ENCODE data around the gene CNKSR3.

CNKSR3 gene

DNA sequence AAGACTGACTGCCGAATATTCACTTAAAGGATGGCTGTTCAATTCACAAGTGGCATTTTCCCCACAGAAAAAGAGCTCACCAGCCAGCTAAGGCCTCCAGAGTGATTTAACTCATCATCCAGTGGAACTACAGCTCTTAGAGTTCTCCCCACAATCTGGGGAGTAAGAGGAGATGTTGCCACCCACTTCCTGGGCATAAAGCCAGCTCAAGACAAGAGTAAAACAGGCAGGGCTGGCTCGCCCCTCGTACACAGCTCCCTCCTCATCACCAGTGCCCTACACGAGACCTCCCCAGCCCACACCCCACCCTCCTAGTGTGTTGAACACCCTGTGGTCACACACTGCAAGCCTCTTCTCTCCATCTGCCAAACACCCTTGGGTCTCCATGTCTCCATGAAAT is 106.7 kb downstream of the CNKSR3 start (continued):
- TF ChIP-seq, protein P1, sequence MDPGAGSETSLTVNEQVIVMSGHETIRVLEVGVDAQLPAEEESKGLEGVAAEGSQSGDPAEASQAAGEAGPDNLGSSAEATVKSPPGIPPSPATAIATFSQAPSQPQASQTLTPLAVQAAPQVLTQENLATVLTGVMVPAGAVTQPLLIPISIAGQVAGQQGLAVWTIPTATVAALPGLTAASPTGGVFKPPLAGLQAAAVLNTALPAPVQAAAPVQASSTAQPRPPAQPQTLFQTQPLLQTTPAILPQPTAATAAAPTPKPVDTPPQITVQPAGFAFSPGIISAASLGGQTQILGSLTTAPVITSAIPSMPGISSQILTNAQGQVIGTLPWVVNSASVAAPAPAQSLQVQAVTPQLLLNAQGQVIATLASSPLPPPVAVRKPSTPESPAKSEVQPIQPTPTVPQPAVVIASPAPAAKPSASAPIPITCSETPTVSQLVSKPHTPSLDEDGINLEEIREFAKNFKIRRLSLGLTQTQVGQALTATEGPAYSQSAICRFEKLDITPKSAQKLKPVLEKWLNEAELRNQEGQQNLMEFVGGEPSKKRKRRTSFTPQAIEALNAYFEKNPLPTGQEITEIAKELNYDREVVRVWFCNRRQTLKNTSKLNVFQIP (CRISPR knock-in tag; IDR thresholded peaks at IDR 0.05; ENCODE audit: borderline replicate concordance, low read depth), result no peak
- TF ChIP-seq GLIS3 (CRISPR knock-in tag; IDR thresholded peaks at IDR 0.05), result no peak

GRCh38 chr6:154402081-154402780 is 108.3 kb downstream of the CNKSR3 start:
- no peak for ATAC-seq
- TF ChIP-seq ESRRG (CRISPR knock-in tag; IDR thresholded peaks at IDR 0.05) (no peak), ZNF70 (CRISPR knock-in tag; IDR thresholded peaks at IDR 0.05) (no peak), TCF4 (CRISPR knock-in tag; IDR thresholded peaks at IDR 0.05; ENCODE audit: borderline replicate concordance) (no peak), BACH2 (CRISPR knock-in tag; IDR thresholded peaks at IDR 0.05; ENCODE audit: borderline replicate concordance) (no peak), ZNF565 (CRISPR knock-in tag; conservative IDR thresholded peaks at IDR 0.05; ENCODE audit: low read depth) (no peak), OSR1 (CRISPR knock-in tag; IDR thresholded peaks at IDR 0.05) (no peak), SNAI2 (CRISPR knock-in tag; IDR thresholded peaks at IDR 0.05) (no peak), ZC3H10 (CRISPR knock-in tag; IDR thresholded peaks at IDR 0.05) (no peak)
- TF ChIP-seq, protein P2, sequence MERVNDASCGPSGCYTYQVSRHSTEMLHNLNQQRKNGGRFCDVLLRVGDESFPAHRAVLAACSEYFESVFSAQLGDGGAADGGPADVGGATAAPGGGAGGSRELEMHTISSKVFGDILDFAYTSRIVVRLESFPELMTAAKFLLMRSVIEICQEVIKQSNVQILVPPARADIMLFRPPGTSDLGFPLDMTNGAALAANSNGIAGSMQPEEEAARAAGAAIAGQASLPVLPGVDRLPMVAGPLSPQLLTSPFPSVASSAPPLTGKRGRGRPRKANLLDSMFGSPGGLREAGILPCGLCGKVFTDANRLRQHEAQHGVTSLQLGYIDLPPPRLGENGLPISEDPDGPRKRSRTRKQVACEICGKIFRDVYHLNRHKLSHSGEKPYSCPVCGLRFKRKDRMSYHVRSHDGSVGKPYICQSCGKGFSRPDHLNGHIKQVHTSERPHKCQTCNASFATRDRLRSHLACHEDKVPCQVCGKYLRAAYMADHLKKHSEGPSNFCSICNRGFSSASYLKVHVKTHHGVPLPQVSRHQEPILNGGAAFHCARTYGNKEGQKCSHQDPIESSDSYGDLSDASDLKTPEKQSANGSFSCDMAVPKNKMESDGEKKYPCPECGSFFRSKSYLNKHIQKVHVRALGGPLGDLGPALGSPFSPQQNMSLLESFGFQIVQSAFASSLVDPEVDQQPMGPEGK (CRISPR knock-in tag; IDR thresholded peaks at IDR 0.05; ENCODE audit: borderline replicate concordance), result no peak
- TF ChIP-seq, protein P3, sequence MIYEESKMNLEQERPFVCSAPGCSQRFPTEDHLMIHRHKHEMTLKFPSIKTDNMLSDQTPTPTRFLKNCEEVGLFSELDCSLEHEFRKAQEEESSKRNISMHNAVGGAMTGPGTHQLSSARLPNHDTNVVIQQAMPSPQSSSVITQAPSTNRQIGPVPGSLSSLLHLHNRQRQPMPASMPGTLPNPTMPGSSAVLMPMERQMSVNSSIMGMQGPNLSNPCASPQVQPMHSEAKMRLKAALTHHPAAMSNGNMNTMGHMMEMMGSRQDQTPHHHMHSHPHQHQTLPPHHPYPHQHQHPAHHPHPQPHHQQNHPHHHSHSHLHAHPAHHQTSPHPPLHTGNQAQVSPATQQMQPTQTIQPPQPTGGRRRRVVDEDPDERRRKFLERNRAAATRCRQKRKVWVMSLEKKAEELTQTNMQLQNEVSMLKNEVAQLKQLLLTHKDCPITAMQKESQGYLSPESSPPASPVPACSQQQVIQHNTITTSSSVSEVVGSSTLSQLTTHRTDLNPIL (CRISPR knock-in tag; IDR thresholded peaks at IDR 0.05; ENCODE audit: low read depth), result no peak

- no peak for TF ChIP-seq ZNF8 (CRISPR knock-in tag; IDR thresholded peaks at IDR 0.05)
- no peak for TF ChIP-seq ARNTL (CRISPR knock-in tag; IDR thresholded peaks at IDR 0.05; ENCODE audit: borderline replicate concordance, low read depth)
- TF ChIP-seq OSR1 (CRISPR knock-in tag; IDR thresholded peaks at IDR 0.05), result 0 out of 2 replicates have a peak, but pooled peaks have one; percentile 52
- peak; percentile 51; the same call in 2 of the 3 replicates for ATAC-seq
These were observed 111.4 kb downstream of the CNKSR3 start for GRCh38 chr6:154399097-154399496.

GRCh38 chr6:154397491-154398195 is 112.8 kb downstream of the CNKSR3 start:
- no peak for TF ChIP-seq ZFP30 (CRISPR knock-in tag; IDR thresholded peaks at IDR 0.05)
- TF ChIP-seq, protein P2 (CRISPR knock-in tag; IDR thresholded peaks at IDR 0.05; ENCODE audit: borderline replicate concordance), result no peak
- no peak for TF ChIP-seq CSRNP3 (CRISPR knock-in tag; IDR thresholded peaks at IDR 0.05)
- TF ChIP-seq, protein P3 (CRISPR knock-in tag; IDR thresholded peaks at IDR 0.05; ENCODE audit: low read depth), result no peak
- ATAC-seq, result no peak

Measured in SK-N-SH treated with all-trans-retinoic acid at 6 μM for 48 hours (cell line).